Small intestine (tissue), 7 donors: ENCODE measurements around the gene GSTA1. TPM values are rescaled to one million over a fixed set of nuclear protein-coding genes. Genes with fewer than 3 reads are reported as not detected.
A peak's percentile ranks its signal among the peaks of the same experiment; 100 is the strongest.
"Not testable (repeated sequence)": the region's sequence is repeated elsewhere in the genome, so short reads cannot be mapped to it uniquely, and the experiment has no call there.

ENCODE experiments used
- DNase-seq, 2 donors: peaks; one replicate each; pipeline versions ENCODE4 v3.0.0 to v3.0.0-alpha.2; 2013
- FAIRE-seq: peaks from 2 replicates; lab custom pipeline; 2012; peaks lifted over from hg19 to GRCh38; lab: Jason Lieb, UNC
- H3K27ac ChIP-seq, 3 donors: one replicate each; pipeline ENCODE4 v1.5.1; 2013; ENCODE audit warnings: low read length in 2 of 3, mild to moderate bottlenecking in 2 of 3, control low read depth in 1 of 3, inconsistent platforms in 1 of 3, low read depth in 1 of 3, moderate library complexity in 1 of 3
- H3K27me3 ChIP-seq, 3 donors: one replicate each; pipeline ENCODE4 v1.6.1; 2013; ENCODE audit warnings: low read length in 3 of 3, inconsistent platforms in 1 of 3; ENCODE audit not compliant: control insufficient read depth in 3 of 3, insufficient read depth in 3 of 3
- H3K36me3 ChIP-seq, 3 donors: one replicate each; pipeline ENCODE4 v1.6.1; 2013; ENCODE audit warnings: low read length in 3 of 3, inconsistent platforms in 1 of 3, low read depth in 1 of 3, mild to moderate bottlenecking in 1 of 3, moderate library complexity in 1 of 3; ENCODE audit not compliant: control insufficient read depth in 3 of 3, insufficient read depth in 2 of 3
- H3K4me1 ChIP-seq, 3 donors: one replicate each; pipeline ENCODE4 v1.6.1; 2013; ENCODE audit warnings: low read length in 2 of 3, inconsistent platforms in 1 of 3, low read depth in 1 of 3, mild to moderate bottlenecking in 1 of 3, moderate library complexity in 1 of 3; ENCODE audit not compliant: control insufficient read depth in 3 of 3, insufficient read depth in 2 of 3
- H3K4me3 ChIP-seq, 3 donors: one replicate each; pipeline ENCODE4 v1.5.1; 2013; ENCODE audit warnings: low read length in 3 of 3, control low read depth in 1 of 3, inconsistent platforms in 1 of 3, low read depth in 1 of 3, mild to moderate bottlenecking in 1 of 3, moderate library complexity in 1 of 3
- H3K9me3 ChIP-seq, 2 donors: one replicate each; pipeline ENCODE4 v1.6.1; 2013; ENCODE audit warnings: low read depth in 1 of 2, low read length in 1 of 2; ENCODE audit not compliant: control insufficient read depth in 2 of 2, insufficient read depth in 1 of 2
- WGBS, 3 donors: extraction: QIAGEN DNeasy Blood & Tissue Kit; methylation state at CpG; one replicate each; pipeline ENCODE4 v1.1.7; 2013; 5-methylcytosine and 5-hydroxymethylcytosine counted together
- polyA plus RNA-seq, 4 donors: library from polyadenylated mRNA; stranded (reverse) in 3 of 4; unstranded in 1 of 4; fragments of 200-250 nt in 3 of 4; fragments of 120-200 nt in 1 of 4; gene quantifications; one replicate each; pipeline versions ENCODE4 v1.2.1 to v1.2.3, GENCODE V29; 2013
- donor health status: healthy with polysubstance abuse.
- donor health status: control.
- donor health status: control.
- donor health status: Bipolar disorder and iron deficiency.
- donor health status: healthy.

GSTA1 gene
- polyA plus RNA-seq, 4 donors: 174 to 2,206 (median 874) TPM

GRCh38 chr6:52759085-52759484 is 44.5 kb downstream of the GSTA1 start:
- 30 to 96% (median 71%) methylated on average over 1 of the region's 1 CpG for WGBS, 3 donors
- H3K36me3 ChIP-seq: peaks cover 0 to 4% (median 0%) of the 10 kb centered on the region in 3 donors
- peaks cover 0 to 13% (median 1%) of the 10 kb centered on the region in 3 donors for H3K4me1 ChIP-seq
- DNase-seq (no peak), FAIRE-seq (no peak)
- no peaks in the 10 kb centered on the region for H3K27me3 ChIP-seq
- H3K27ac ChIP-seq: no peak overlapping the region
- no peak overlapping the region for H3K4me3 ChIP-seq
- H3K9me3 ChIP-seq: peaks cover 0 to 2% of the 10 kb centered on the region in 2 donors

GRCh38 chr6:52757651-52758338 is 45.8 kb downstream of the GSTA1 start:
- not testable (repeated sequence) for DNase-seq, FAIRE-seq, H3K9me3 ChIP-seq, H3K36me3 ChIP-seq, H3K27ac ChIP-seq, H3K4me3 ChIP-seq, H3K27me3 ChIP-seq
- 74 to 83% (median 81%) methylated on average over 7 of the region's 7 CpGs for WGBS, 3 donors
- H3K4me1 ChIP-seq: peaks cover 0 to 13% (median 1%) of the 10 kb centered on the region in 3 donors

DNA sequence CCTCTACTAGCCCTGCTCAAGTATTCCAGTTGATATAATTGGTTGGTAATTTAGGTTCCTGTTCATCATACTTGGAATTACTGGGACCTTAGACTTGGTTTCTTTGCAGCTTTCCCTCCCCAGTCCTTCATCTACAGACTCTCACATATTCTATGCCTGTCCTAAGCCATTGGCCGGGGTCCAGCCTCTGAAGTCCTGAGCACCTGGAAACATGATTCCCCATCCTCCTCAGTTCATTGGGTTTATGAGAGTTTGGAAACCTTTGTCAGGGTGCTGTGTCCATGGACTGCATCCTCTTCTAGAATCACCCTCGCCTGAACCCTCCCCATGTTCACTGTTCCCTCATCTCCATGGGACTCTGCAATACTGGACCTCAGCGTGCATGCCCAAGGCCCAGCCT is 49.2 kb downstream of the GSTA1 start:
- Histone ChIP-seq H3K36me3 (peaks cover 0 to 16% (median 0%) of the 10 kb centered on the region in 3 donors), H3K9me3 (peaks cover 0 to 11% of the 10 kb centered on the region in 2 donors), H3K27ac (no peak overlapping the region), H3K4me1 (peaks cover 0 to 5% (median 0%) of the 10 kb centered on the region in 3 donors), H3K27me3 (no peaks in the 10 kb centered on the region), H3K4me3 (no peak overlapping the region)
- no peak for FAIRE-seq
- WGBS, 3 donors: 88 to 95% (median 94%) methylated on average over 3 of the region's 3 CpGs
- DNase-seq: no peak

DNA sequence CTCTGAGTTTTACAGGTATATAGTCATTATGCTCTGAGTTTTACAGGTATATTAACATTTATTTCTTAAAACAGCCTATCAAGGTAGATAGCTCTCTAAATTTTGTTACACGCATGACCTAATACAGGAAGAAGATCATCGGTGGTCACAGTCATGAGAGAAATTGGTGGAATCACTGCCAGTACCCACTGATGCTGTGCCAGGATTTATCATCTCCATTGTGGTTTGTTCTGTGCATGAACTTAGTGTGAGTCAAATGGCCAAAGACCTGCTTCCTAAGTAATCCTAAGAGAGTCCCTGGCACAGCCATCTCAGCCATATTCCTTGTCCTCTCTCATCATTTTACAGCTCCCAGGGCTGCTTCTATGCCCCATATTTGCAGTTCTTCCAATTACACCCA is 50.5 kb downstream of the GSTA1 start:
- not testable (repeated sequence) for H3K9me3 ChIP-seq, DNase-seq, H3K27me3 ChIP-seq, FAIRE-seq, H3K27ac ChIP-seq, H3K4me1 ChIP-seq, H3K4me3 ChIP-seq
- 97 to 98% (median 97%) methylated on average over 2 of the region's 2 CpGs for WGBS, 3 donors
- peaks cover 0 to 16% (median 0%) of the 10 kb centered on the region in 3 donors for H3K36me3 ChIP-seq

- H3K27ac ChIP-seq: no peak overlapping the region
- FAIRE-seq: no peak
- H3K9me3 ChIP-seq: peaks cover 0 to 9% of the 10 kb centered on the region in 2 donors
- peaks cover 0 to 6% (median 0%) of the 10 kb centered on the region in 3 donors for H3K4me1 ChIP-seq
- DNase-seq: no peak
- no peak overlapping the region for H3K4me3 ChIP-seq
- H3K27me3 ChIP-seq: no peaks in the 10 kb centered on the region
- peaks cover 0 to 16% (median 0%) of the 10 kb centered on the region in 3 donors for H3K36me3 ChIP-seq
Observed at GRCh38 chr6:52752310-52752709, 51.3 kb downstream of the GSTA1 start.

- H3K4me1 ChIP-seq: peaks cover 0 to 14% (median 0%) of the 10 kb centered on the region in 3 donors
- no peak overlapping the region for H3K27ac ChIP-seq
- no peak overlapping the region for H3K4me3 ChIP-seq
- H3K27me3 ChIP-seq: no peaks in the 10 kb centered on the region
- 32 to 47% (median 42%) methylated on average over 2 of the region's 2 CpGs for WGBS, 3 donors
- H3K9me3 ChIP-seq: peaks cover 0 to 9% of the 10 kb centered on the region in 2 donors
- no peak for FAIRE-seq
- DNase-seq: no peak
- H3K36me3 ChIP-seq: peaks cover 0 to 16% (median 0%) of the 10 kb centered on the region in 3 donors
Observed at GRCh38 chr6:52749556-52750152, 54.0 kb downstream of the GSTA1 start.

- peaks cover 0 to 14% (median 0%) of the 10 kb centered on the region in 3 donors for H3K4me1 ChIP-seq
- H3K27ac ChIP-seq, FAIRE-seq, H3K27me3 ChIP-seq, H3K9me3 ChIP-seq, DNase-seq, H3K4me3 ChIP-seq: not testable (repeated sequence)
- H3K36me3 ChIP-seq: peaks cover 0 to 12% (median 0%) of the 10 kb centered on the region in 3 donors
- 64 to 85% (median 81%) methylated on average over 3 of the region's 3 CpGs for WGBS, 3 donors
Observed at GRCh38 chr6:52747301-52747700, 56.3 kb downstream of the GSTA1 start.

- peaks cover 0 to 14% (median 0%) of the 10 kb centered on the region in 3 donors for H3K4me1 ChIP-seq
- DNase-seq (peak; percentile 20 to 53), FAIRE-seq (no peak)
- no peaks in the 10 kb centered on the region for H3K27me3 ChIP-seq
- H3K9me3 ChIP-seq: peaks cover 0 to 3% of the 10 kb centered on the region in 2 donors
- peak overlapping the region in 1 of 3 donors; percentile 19 for H3K27ac ChIP-seq
- H3K4me3 ChIP-seq: no peak overlapping the region
- peaks cover 0 to 5% (median 0%) of the 10 kb centered on the region in 3 donors for H3K36me3 ChIP-seq
- 29 to 59% (median 32%) methylated on average over 4 of the region's 4 CpGs for WGBS, 3 donors
Observed at GRCh38 chr6:52746213-52746612, 57.4 kb downstream of the GSTA1 start.
